WERI-Rb-1 (cell line): ENCODE results near the gene TSG101.

Source experiments
- DNase-seq: peaks from one replicate; pipeline ENCODE4 v3.0.0-alpha.2; 2020
- H3K27ac ChIP-seq: fragments of 250-450 bp; sonication (Bioruptor Pico); 2 replicates; pipeline ENCODE4 v1.5.1; 2020; ENCODE audit warnings: mild to moderate bottlenecking, moderate library complexity
- H3K27me3 ChIP-seq: fragments of 250-450 bp; sonication (Bioruptor Pico); 2 replicates; pipeline ENCODE4 v1.5.1; 2021; ENCODE audit warnings: mild to moderate bottlenecking, low read depth, moderate library complexity; ENCODE audit not compliant: insufficient read depth, severe bottlenecking
- H3K36me3 ChIP-seq: fragments of 250-450 bp; sonication (Bioruptor Pico); 2 replicates; pipeline ENCODE4 v1.5.1; 2020; ENCODE audit warnings: mild to moderate bottlenecking, moderate library complexity
- H3K4me3 ChIP-seq: 2 replicates; pipeline ENCODE4 v1.5.1; 2011; ENCODE audit warnings: low read depth, mild to moderate bottlenecking, control low read depth, low read length
- H3K9me3 ChIP-seq: fragments of 250-450 bp; sonication (Bioruptor Pico); 2 replicates; pipeline ENCODE4 v1.5.1; 2021; ENCODE audit warnings: mild to moderate bottlenecking, moderate library complexity; ENCODE audit not compliant: severe bottlenecking
- TF ChIP-seq, protein P1 (sequence below): IDR thresholded peaks from 2 replicates; pipeline ENCODE4 v1.5.1; 2011; ENCODE audit warnings: low read depth, mild to moderate bottlenecking, control low read depth, inconsistent platforms, low read length

TSG101 gene

GRCh38 chr11:18533365-18533764 is 6.6 kb upstream of the TSG101 start:
- H3K27ac ChIP-seq: no peak overlapping the region

DNA sequence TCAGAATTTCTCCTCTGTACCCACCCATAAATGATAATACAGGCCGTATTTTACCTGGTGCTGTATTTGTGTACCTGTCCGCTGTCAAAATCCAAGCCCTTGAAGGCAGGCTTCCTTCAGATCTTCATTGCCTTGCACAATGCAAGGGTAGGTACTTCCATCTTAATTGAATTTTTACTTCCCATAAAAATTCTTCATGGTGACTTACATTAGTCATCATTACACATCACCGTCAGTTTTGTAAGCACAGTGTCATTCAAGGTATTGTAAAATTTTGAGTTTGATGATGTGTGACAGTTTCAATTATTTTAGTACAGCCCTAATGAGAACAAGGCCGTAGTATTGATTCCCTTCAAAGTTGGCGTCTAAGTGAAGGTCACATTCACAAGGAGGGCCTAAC is 770 bp upstream of the TSG101 start:
- H3K36me3 ChIP-seq: peaks cover 22% of the 10 kb centered on the region
- TF ChIP-seq, protein P1, sequence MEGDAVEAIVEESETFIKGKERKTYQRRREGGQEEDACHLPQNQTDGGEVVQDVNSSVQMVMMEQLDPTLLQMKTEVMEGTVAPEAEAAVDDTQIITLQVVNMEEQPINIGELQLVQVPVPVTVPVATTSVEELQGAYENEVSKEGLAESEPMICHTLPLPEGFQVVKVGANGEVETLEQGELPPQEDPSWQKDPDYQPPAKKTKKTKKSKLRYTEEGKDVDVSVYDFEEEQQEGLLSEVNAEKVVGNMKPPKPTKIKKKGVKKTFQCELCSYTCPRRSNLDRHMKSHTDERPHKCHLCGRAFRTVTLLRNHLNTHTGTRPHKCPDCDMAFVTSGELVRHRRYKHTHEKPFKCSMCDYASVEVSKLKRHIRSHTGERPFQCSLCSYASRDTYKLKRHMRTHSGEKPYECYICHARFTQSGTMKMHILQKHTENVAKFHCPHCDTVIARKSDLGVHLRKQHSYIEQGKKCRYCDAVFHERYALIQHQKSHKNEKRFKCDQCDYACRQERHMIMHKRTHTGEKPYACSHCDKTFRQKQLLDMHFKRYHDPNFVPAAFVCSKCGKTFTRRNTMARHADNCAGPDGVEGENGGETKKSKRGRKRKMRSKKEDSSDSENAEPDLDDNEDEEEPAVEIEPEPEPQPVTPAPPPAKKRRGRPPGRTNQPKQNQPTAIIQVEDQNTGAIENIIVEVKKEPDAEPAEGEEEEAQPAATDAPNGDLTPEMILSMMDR: no peak
- H3K4me3 ChIP-seq: peak overlapping the region; percentile 54
- no peaks in the 10 kb centered on the region for H3K9me3 ChIP-seq
- no peaks in the 10 kb centered on the region for H3K27me3 ChIP-seq
- peak overlapping the region; percentile 94 for H3K27ac ChIP-seq
- no peak for DNase-seq

More at GRCh38 chr11:18533365-18533764, 6.6 kb upstream of the TSG101 start:
- DNase-seq: no peak
- H3K9me3 ChIP-seq: no peaks in the 10 kb centered on the region
- no peaks in the 10 kb centered on the region for H3K36me3 ChIP-seq
- TF ChIP-seq, protein P1: no peak
- H3K27me3 ChIP-seq: no peaks in the 10 kb centered on the region
- H3K4me3 ChIP-seq: no peak overlapping the region

- Histone ChIP-seq H3K27me3 (no peaks in the 10 kb centered on the region), H3K9me3 (no peaks in the 10 kb centered on the region), H3K36me3 (peaks cover 22% of the 10 kb centered on the region), H3K4me3 (peak overlapping the region; percentile 54), H3K27ac (peak overlapping the region; percentile 94)
- DNase-seq: no peak
- TF ChIP-seq, protein P1: no peak
Observed at GRCh38 chr11:18526130-18526520, 617 bp downstream of the TSG101 start.

DNA sequence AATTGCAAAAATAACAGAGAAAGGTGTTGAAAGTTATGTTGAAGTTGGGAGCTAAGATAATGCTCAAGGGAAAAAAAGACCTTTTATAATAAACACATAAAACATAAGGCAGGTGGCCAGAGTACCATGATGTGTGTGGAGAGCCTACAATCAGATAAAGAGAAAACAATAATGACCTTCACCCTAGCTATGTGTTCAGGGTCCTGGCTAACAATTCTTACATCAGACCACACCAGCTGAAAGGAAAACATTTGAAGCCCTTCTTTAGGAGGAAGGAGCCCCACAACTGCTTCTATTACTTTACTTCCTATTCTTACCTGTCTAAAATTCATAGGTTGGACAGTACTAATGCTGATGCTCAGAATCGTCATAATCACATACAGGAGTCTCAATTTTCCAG is 2.5 kb downstream of the TSG101 start:
- H3K27me3 ChIP-seq: no peaks in the 10 kb centered on the region
- H3K4me3 ChIP-seq: no peak overlapping the region
- H3K27ac ChIP-seq: no peak overlapping the region
- DNase-seq: no peak
- TF ChIP-seq, protein P1: no peak
- H3K36me3 ChIP-seq: peaks cover 22% of the 10 kb centered on the region
- H3K9me3 ChIP-seq: no peaks in the 10 kb centered on the region

GRCh38 chr11:18523084-18523483 is 3.7 kb downstream of the TSG101 start:
- Histone ChIP-seq H3K27ac (no peak overlapping the region), H3K36me3 (peaks cover 22% of the 10 kb centered on the region), H3K4me3 (no peak overlapping the region), H3K27me3 (no peaks in the 10 kb centered on the region), H3K9me3 (no peaks in the 10 kb centered on the region)
- DNase-seq: no peak
- TF ChIP-seq, protein P1: no peak

DNA sequence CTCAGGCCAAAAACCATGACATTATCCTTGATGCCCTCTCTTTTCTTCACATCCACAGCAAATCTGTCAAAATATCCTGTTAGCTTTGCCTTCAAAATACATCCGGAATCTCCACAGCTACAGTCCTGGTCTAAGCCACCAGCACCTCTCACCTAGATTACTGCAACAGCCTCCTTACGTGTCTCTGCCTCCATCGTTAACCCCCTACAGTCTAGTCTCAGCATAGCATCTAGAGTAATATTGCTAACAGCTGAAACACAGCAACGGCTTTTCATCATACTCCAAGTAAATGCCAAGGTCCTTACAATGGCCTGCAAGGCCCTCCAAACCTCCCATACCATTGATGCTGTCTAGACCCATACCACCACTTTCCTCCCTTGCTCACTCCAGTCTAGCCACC is 4.4 kb downstream of the TSG101 start:
- peaks cover 22% of the 10 kb centered on the region for H3K36me3 ChIP-seq
- no peaks in the 10 kb centered on the region for H3K27me3 ChIP-seq
- DNase-seq: no peak
- H3K4me3 ChIP-seq: no peak overlapping the region
- TF ChIP-seq, protein P1: no peak
- H3K27ac ChIP-seq: no peak overlapping the region
- H3K9me3 ChIP-seq: no peaks in the 10 kb centered on the region
